Activated T-cell treated with anti-CD3 and anti-CD28 coated beads, Interleukin-2, amount 50 U/mL, for 24 hours (primary cell): Measurements from ENCODE around the gene SERTAD1.
"Not testable (repeated sequence)": the region's sequence is repeated elsewhere in the genome, so short reads cannot be mapped to it uniquely, and the experiment has no call there.

Experiments
- DNase-seq: peaks from one replicate; pipeline ENCODE4 v3.0.0-alpha.2; 2020
- H3K27ac Mint-ChIP-seq: 2 replicates; pipeline ENCODE4 v1.8.0; 2020; ENCODE audit warnings: mild to moderate bottlenecking, mixed read lengths
- H3K27me3 Mint-ChIP-seq: 2 replicates; pipeline ENCODE4 v1.8.0; 2020; ENCODE audit warnings: mixed read lengths
- H3K36me3 Mint-ChIP-seq: 2 replicates; pipeline ENCODE4 v1.8.0; 2020; ENCODE audit warnings: low read depth, mixed read lengths
- H3K4me1 Mint-ChIP-seq: 2 replicates; pipeline ENCODE4 v1.8.0; 2020; ENCODE audit warnings: low read depth, mixed read lengths
- H3K4me3 Mint-ChIP-seq: 2 replicates; pipeline ENCODE4 v1.8.0; 2020; ENCODE audit warnings: mild to moderate bottlenecking, moderate library complexity, mixed read lengths
- H3K9me3 Mint-ChIP-seq: 2 replicates; pipeline ENCODE4 v1.8.0; 2020; ENCODE audit warnings: mixed read lengths

Gene SERTAD1

GRCh38 chr19:40425450-40426287 is at the start of gene SERTAD1:
Gene SERTAD1, minus strand, starts transcription at chr19:40425992. Its CDS starts 2,446 bp downstream, at chr19:40423546.
- Mint-ChIP-seq H3K27ac (peak within 1 kb of the TSS; percentile 96), H3K4me1 (peaks cover 34% of the 10 kb centered on the region), H3K36me3 (peaks cover 27% of the 10 kb centered on the region), H3K27me3 (no peaks in the 10 kb centered on the region), H3K9me3 (no peaks in the 10 kb centered on the region), H3K4me3 (peak within 1 kb of the TSS; percentile 90)
- peak; percentile 100 for DNase-seq

GRCh38 chr19:40474737-40475136 is 48.9 kb upstream of the SERTAD1 start:
- Mint-ChIP-seq H3K4me3 (no peak overlapping the region), H3K27ac (no peak overlapping the region), H3K27me3 (no peaks in the 10 kb centered on the region), H3K9me3 (no peaks in the 10 kb centered on the region), H3K4me1 (no peaks in the 10 kb centered on the region), H3K36me3 (no peaks in the 10 kb centered on the region)
- no peak for DNase-seq

- H3K4me3 Mint-ChIP-seq, result no peak overlapping the region
- peaks cover 5% of the 10 kb centered on the region for H3K27me3 Mint-ChIP-seq
- H3K27ac Mint-ChIP-seq, result no peak overlapping the region
- H3K9me3 Mint-ChIP-seq, result no peaks in the 10 kb centered on the region
- no peak for DNase-seq
- H3K4me1 Mint-ChIP-seq, result peaks cover 3% of the 10 kb centered on the region
- H3K36me3 Mint-ChIP-seq, result no peaks in the 10 kb centered on the region
These were observed 46.7 kb upstream of the SERTAD1 start for GRCh38 chr19:40472516-40472915.

GRCh38 chr19:40471111-40471510 is 45.3 kb upstream of the SERTAD1 start:
- Mint-ChIP-seq H3K27me3 (peaks cover 12% of the 10 kb centered on the region), H3K4me1 (peaks cover 10% of the 10 kb centered on the region), H3K4me3 (no peak overlapping the region), H3K36me3 (no peaks in the 10 kb centered on the region), H3K27ac (no peak overlapping the region), H3K9me3 (no peaks in the 10 kb centered on the region)
- DNase-seq, result no peak

- Mint-ChIP-seq H3K4me1 (peaks cover 28% of the 10 kb centered on the region), H3K27me3 (peaks cover 12% of the 10 kb centered on the region), H3K27ac (no peak overlapping the region), H3K4me3 (no peak overlapping the region), H3K9me3 (no peaks in the 10 kb centered on the region), H3K36me3 (peaks cover 3% of the 10 kb centered on the region)
- DNase-seq, result no peak
These were observed 43.2 kb upstream of the SERTAD1 start for GRCh38 chr19:40469011-40469410.

- DNase-seq, result peak; percentile 50
- H3K4me1 Mint-ChIP-seq, result peaks cover 34% of the 10 kb centered on the region
- H3K27me3 Mint-ChIP-seq, result peaks cover 12% of the 10 kb centered on the region
These were observed 41.4 kb upstream of the SERTAD1 start, which contains the start of gene SPTBN4 for GRCh38 chr19:40466985-40467734. Gene SPTBN4, plus strand, starts transcription at chr19:40467001. Its CDS starts 5,621 bp downstream, at chr19:40472622.

GRCh38 chr19:40466219-40466984 is 40.6 kb upstream of the SERTAD1 start:
- H3K27me3 Mint-ChIP-seq, result peaks cover 12% of the 10 kb centered on the region
- no peaks in the 10 kb centered on the region for H3K9me3 Mint-ChIP-seq
- DNase-seq, result no peak
- peak overlapping the region; percentile 94 for H3K27ac Mint-ChIP-seq
- H3K36me3 Mint-ChIP-seq, result peaks cover 3% of the 10 kb centered on the region
- H3K4me3 Mint-ChIP-seq, result peak overlapping the region; percentile 78
- H3K4me1 Mint-ChIP-seq, result peaks cover 34% of the 10 kb centered on the region

More at GRCh38 chr19:40466985-40467734, 41.4 kb upstream of the SERTAD1 start, which contains the start of gene SPTBN4:
- Mint-ChIP-seq H3K27ac (peak within 1 kb of the TSS; percentile 94), H3K9me3 (no peaks in the 10 kb centered on the region), H3K36me3 (peaks cover 3% of the 10 kb centered on the region), H3K4me3 (peak within 1 kb of the TSS; percentile 78)

GRCh38 chr19:40465557-40466218 is 39.9 kb upstream of the SERTAD1 start, which contains the start of gene BLVRB:
Gene BLVRB, minus strand, starts transcription at chr19:40465745. Its CDS starts 57 bp downstream, at chr19:40465688.
- Mint-ChIP-seq H3K4me3 (peak within 1 kb of the TSS; percentile 78), H3K27me3 (peaks cover 12% of the 10 kb centered on the region), H3K4me1 (peaks cover 34% of the 10 kb centered on the region), H3K27ac (peak within 1 kb of the TSS; percentile 94), H3K36me3 (peaks cover 3% of the 10 kb centered on the region), H3K9me3 (no peaks in the 10 kb centered on the region)
- peak; percentile 100 for DNase-seq

- Mint-ChIP-seq H3K36me3 (peaks cover 3% of the 10 kb centered on the region), H3K9me3 (no peaks in the 10 kb centered on the region), H3K4me1 (peaks cover 34% of the 10 kb centered on the region), H3K4me3 (peak overlapping the region; percentile 78), H3K27ac (peak overlapping the region; percentile 94), H3K27me3 (peaks cover 12% of the 10 kb centered on the region)
- DNase-seq, result peak; percentile 37
These were observed 39.3 kb upstream of the SERTAD1 start for GRCh38 chr19:40465025-40465556.

GRCh38 chr19:40464059-40465024 is 38.5 kb upstream of the SERTAD1 start:
- peak overlapping the region; percentile 94 for H3K27ac Mint-ChIP-seq
- peak overlapping the region; percentile 78 for H3K4me3 Mint-ChIP-seq
- peaks cover 34% of the 10 kb centered on the region for H3K4me1 Mint-ChIP-seq
- H3K9me3 Mint-ChIP-seq, result no peaks in the 10 kb centered on the region
- peaks cover 12% of the 10 kb centered on the region for H3K27me3 Mint-ChIP-seq
- DNase-seq, result peak; percentile 80
- H3K36me3 Mint-ChIP-seq, result peaks cover 3% of the 10 kb centered on the region

- peaks cover 12% of the 10 kb centered on the region for H3K27me3 Mint-ChIP-seq
- peaks cover 34% of the 10 kb centered on the region for H3K4me1 Mint-ChIP-seq
- not testable (repeated sequence) for DNase-seq, H3K36me3 Mint-ChIP-seq, H3K9me3 Mint-ChIP-seq, H3K4me3 Mint-ChIP-seq, H3K27ac Mint-ChIP-seq
These were observed 37.8 kb upstream of the SERTAD1 start for GRCh38 chr19:40463587-40464037.

- Mint-ChIP-seq H3K9me3 (no peaks in the 10 kb centered on the region), H3K27ac (no peak overlapping the region), H3K4me3 (no peak overlapping the region), H3K36me3 (peaks cover 3% of the 10 kb centered on the region), H3K4me1 (peaks cover 30% of the 10 kb centered on the region), H3K27me3 (peaks cover 6% of the 10 kb centered on the region)
- no peak for DNase-seq
These were observed 36.0 kb upstream of the SERTAD1 start for GRCh38 chr19:40461669-40462221.
